Nephron progenitor cell (in vitro differentiated cells): Measurements from ENCODE around the gene RNF6.
A peak's percentile ranks its signal among the peaks of the same experiment; 100 is the strongest.

Source experiments
- DNase-seq: peaks from one replicate; pipeline ENCODE4 v3.0.0; 2021
- H3K27ac Mint-ChIP-seq: 2 replicates; pipeline ENCODE4 v1.8.0; 2021; ENCODE audit warnings: mild to moderate bottlenecking, moderate library complexity, mixed read lengths
- H3K27me3 Mint-ChIP-seq: 2 replicates; pipeline ENCODE4 v1.8.0; 2021; ENCODE audit warnings: mild to moderate bottlenecking, low read depth, mixed read lengths; ENCODE audit not compliant: poor library complexity
- H3K36me3 Mint-ChIP-seq: 2 replicates; pipeline ENCODE4 v1.8.0; 2021; ENCODE audit warnings: low read depth, mixed read lengths
- H3K4me1 Mint-ChIP-seq: 2 replicates; pipeline ENCODE4 v1.8.0; 2021; ENCODE audit warnings: mixed read lengths
- H3K4me3 Mint-ChIP-seq: 2 replicates; pipeline ENCODE4 v1.8.0; 2021; ENCODE audit warnings: mild to moderate bottlenecking, moderate library complexity, mixed read lengths
- H3K9me3 Mint-ChIP-seq: 2 replicates; pipeline ENCODE4 v1.8.0; 2021; ENCODE audit warnings: mild to moderate bottlenecking, moderate library complexity, mixed read lengths
- TF ChIP-seq, protein P1 (sequence below): fragments of 200-600 bp; sonication (generic); IDR thresholded peaks from 2 replicates; pipeline ENCODE4 v1.5.0; 2021; ENCODE audit warnings: antibody characterized with exemption

The RNF6 gene

GRCh38 chr13:26229080-26229615 is 7.0 kb upstream of the RNF6 start:
- TF ChIP-seq, protein P1, sequence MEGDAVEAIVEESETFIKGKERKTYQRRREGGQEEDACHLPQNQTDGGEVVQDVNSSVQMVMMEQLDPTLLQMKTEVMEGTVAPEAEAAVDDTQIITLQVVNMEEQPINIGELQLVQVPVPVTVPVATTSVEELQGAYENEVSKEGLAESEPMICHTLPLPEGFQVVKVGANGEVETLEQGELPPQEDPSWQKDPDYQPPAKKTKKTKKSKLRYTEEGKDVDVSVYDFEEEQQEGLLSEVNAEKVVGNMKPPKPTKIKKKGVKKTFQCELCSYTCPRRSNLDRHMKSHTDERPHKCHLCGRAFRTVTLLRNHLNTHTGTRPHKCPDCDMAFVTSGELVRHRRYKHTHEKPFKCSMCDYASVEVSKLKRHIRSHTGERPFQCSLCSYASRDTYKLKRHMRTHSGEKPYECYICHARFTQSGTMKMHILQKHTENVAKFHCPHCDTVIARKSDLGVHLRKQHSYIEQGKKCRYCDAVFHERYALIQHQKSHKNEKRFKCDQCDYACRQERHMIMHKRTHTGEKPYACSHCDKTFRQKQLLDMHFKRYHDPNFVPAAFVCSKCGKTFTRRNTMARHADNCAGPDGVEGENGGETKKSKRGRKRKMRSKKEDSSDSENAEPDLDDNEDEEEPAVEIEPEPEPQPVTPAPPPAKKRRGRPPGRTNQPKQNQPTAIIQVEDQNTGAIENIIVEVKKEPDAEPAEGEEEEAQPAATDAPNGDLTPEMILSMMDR: no peak
- Mint-ChIP-seq H3K27ac (no peak overlapping the region), H3K36me3 (no peaks in the 10 kb centered on the region), H3K9me3 (no peaks in the 10 kb centered on the region), H3K4me3 (no peak overlapping the region), H3K4me1 (no peaks in the 10 kb centered on the region), H3K27me3 (peaks cover 20% of the 10 kb centered on the region)
- no peak for DNase-seq

DNA sequence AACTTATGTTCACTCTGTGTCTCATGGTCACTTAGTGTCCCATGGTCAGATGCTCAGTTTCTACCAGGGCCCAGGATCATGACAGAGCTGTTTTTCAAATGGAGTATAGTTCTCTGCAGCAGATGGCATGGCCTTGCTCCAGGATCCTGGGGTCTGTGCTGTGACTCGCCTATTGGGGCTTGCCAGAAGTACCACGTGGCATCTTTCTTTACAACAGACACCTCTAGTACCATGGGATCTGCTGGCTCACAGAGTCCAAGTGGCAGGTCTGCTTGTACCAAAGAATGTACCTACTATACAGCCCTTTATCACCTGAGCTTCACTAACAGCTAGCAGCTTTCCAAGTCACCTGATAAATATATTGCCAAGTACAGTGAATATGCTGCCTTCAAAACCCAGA is 6.0 kb upstream of the RNF6 start:
- Mint-ChIP-seq H3K27me3 (peaks cover 20% of the 10 kb centered on the region), H3K4me3 (no peak overlapping the region), H3K9me3 (no peaks in the 10 kb centered on the region), H3K27ac (no peak overlapping the region), H3K36me3 (no peaks in the 10 kb centered on the region), H3K4me1 (peaks cover 5% of the 10 kb centered on the region)
- TF ChIP-seq, protein P1: no peak
- no peak for DNase-seq

- Mint-ChIP-seq H3K27ac (no peak overlapping the region), H3K27me3 (peaks cover 20% of the 10 kb centered on the region)
Observed at GRCh38 chr13:26227166-26227971, 5.3 kb upstream of the RNF6 start.

GRCh38 chr13:26225896-26226617 is 3.9 kb upstream of the RNF6 start:
- H3K4me1 Mint-ChIP-seq: peaks cover 21% of the 10 kb centered on the region
- H3K36me3 Mint-ChIP-seq: no peaks in the 10 kb centered on the region
- no peaks in the 10 kb centered on the region for H3K9me3 Mint-ChIP-seq
- H3K4me3 Mint-ChIP-seq: no peak overlapping the region
- peaks cover 16% of the 10 kb centered on the region for H3K27me3 Mint-ChIP-seq
- TF ChIP-seq, protein P1: no peak
- DNase-seq: no peak
- no peak overlapping the region for H3K27ac Mint-ChIP-seq

More at GRCh38 chr13:26227166-26227971, 5.3 kb upstream of the RNF6 start:
- DNase-seq: no peak
- TF ChIP-seq, protein P1: no peak
- no peak overlapping the region for H3K4me3 Mint-ChIP-seq
- no peaks in the 10 kb centered on the region for H3K9me3 Mint-ChIP-seq
- peaks cover 13% of the 10 kb centered on the region for H3K4me1 Mint-ChIP-seq
- H3K36me3 Mint-ChIP-seq: no peaks in the 10 kb centered on the region

GRCh38 chr13:26222520-26223046 is 469 bp upstream of the RNF6 start:
- Mint-ChIP-seq H3K9me3 (no peaks in the 10 kb centered on the region), H3K4me3 (peak overlapping the region; percentile 98), H3K27ac (peak overlapping the region; percentile 100), H3K27me3 (peaks cover 10% of the 10 kb centered on the region), H3K4me1 (peaks cover 38% of the 10 kb centered on the region), H3K36me3 (peaks cover 20% of the 10 kb centered on the region)
- DNase-seq: no peak
- TF ChIP-seq, protein P1: no peak
